ENCODE data around the gene UQCC5.
A peak's percentile ranks its signal among the peaks of the same experiment; 100 is the strongest.

Gene UQCC5

DNA sequence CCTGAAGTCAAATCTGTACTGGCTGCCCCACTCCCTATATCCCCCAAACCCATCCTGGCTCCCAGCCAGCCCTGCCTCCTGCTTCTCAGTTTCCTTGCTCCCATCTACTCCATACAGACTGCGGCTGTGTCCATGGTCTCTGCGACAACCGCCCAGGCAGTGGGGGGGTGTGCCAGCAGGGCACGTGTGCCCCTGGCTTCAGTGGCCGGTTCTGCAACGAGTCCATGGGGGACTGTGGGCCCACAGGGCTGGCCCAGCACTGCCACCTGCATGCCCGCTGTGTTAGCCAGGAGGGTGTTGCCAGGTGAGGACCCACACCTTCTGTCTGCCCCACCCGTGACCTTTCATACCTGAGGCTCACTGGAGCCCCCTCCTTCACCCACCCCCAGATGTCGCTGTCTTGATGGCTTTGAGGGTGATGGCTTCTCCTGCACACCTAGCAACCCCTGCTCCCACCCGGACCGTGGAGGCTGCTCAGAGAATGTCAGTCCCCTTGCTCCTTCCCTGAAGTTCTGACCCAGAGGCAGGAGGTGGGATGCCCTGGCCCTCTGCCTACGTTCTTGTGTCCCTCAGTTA lies 26.6 kb upstream of the UQCC5 start:
- DNase-seq (ENCODE audit: extremely low read depth, insufficient read length), result no peak
- TF ChIP-seq, protein P1, sequence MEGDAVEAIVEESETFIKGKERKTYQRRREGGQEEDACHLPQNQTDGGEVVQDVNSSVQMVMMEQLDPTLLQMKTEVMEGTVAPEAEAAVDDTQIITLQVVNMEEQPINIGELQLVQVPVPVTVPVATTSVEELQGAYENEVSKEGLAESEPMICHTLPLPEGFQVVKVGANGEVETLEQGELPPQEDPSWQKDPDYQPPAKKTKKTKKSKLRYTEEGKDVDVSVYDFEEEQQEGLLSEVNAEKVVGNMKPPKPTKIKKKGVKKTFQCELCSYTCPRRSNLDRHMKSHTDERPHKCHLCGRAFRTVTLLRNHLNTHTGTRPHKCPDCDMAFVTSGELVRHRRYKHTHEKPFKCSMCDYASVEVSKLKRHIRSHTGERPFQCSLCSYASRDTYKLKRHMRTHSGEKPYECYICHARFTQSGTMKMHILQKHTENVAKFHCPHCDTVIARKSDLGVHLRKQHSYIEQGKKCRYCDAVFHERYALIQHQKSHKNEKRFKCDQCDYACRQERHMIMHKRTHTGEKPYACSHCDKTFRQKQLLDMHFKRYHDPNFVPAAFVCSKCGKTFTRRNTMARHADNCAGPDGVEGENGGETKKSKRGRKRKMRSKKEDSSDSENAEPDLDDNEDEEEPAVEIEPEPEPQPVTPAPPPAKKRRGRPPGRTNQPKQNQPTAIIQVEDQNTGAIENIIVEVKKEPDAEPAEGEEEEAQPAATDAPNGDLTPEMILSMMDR (IDR thresholded peaks at IDR 0.05; ENCODE audit: insufficient read depth, low read length, poor library complexity, severe bottlenecking), result peak; percentile 31
- H3K27me3 ChIP-seq (replicated peaks; ENCODE audit: control insufficient read depth, insufficient read depth, low read length), result no peaks in the 10 kb centered on the region; the same call in 1 of the 2 replicates
- H3K4me3 ChIP-seq (replicated peaks; ENCODE audit: low read depth, low read length), result no peak overlapping the region
- no peaks in the 10 kb centered on the region for H3K36me3 ChIP-seq (ENCODE audit: control insufficient read depth, insufficient read depth, low read length)

DNA sequence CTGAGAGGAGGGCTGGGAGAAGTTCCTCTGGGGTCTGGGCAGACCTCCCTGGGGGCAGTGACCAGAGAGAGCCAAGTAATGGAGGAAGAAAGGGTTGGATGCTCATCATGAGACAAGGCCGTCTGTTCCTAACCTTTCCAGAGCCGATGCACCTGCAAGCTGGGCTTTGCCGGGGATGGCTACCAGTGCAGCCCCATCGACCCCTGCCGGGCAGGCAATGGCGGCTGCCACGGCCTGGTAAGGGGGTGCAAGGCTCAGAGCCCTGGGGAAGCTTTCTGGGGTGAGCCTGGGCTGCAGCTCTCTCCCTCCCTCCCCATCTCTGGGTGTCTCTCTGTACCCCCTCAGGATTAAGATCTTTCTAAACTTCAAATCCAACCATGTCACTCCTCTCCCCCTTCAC lies 24.9 kb upstream of the UQCC5 start:
- TF ChIP-seq, protein P1 (IDR thresholded peaks at IDR 0.05; ENCODE audit: insufficient read depth, low read length, poor library complexity, severe bottlenecking), result no peak
- H3K4me3 ChIP-seq (replicated peaks; ENCODE audit: low read depth, low read length), result no peak overlapping the region
- H3K36me3 ChIP-seq (ENCODE audit: control insufficient read depth, insufficient read depth, low read length), result no peaks in the 10 kb centered on the region
- H3K27me3 ChIP-seq (replicated peaks; ENCODE audit: control insufficient read depth, insufficient read depth, low read length), result no peaks in the 10 kb centered on the region; the same call in 1 of the 2 replicates
- no peak for DNase-seq (ENCODE audit: extremely low read depth, insufficient read length)

DNA sequence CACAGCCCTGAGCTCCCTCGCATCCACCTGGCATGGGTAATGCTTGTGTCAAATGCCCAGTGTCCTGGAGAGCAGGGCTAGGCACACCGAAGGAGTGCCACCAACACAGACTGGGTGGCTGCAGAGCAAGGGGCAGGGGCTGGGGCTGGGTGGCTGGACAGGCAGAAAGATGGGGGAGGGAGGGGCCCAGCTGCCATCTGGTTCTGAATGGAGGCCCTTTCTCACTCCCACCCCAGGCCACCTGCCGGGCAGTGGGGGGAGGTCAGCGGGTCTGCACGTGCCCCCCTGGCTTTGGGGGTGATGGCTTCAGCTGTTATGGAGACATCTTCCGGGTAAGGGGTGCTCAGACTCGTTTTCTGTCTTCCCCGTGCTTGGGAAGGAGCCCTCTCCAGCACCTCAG lies 24.3 kb upstream of the UQCC5 start:
- Histone ChIP-seq H3K4me3 (replicated peaks; ENCODE audit: low read depth, low read length) (no peak overlapping the region), H3K27me3 (replicated peaks; ENCODE audit: control insufficient read depth, insufficient read depth, low read length) (no peaks in the 10 kb centered on the region; the same call in 1 of the 2 replicates), H3K36me3 (ENCODE audit: control insufficient read depth, insufficient read depth, low read length) (no peaks in the 10 kb centered on the region)
- TF ChIP-seq, protein P1 (IDR thresholded peaks at IDR 0.05; ENCODE audit: insufficient read depth, low read length, poor library complexity, severe bottlenecking), result no peak
- no peak for DNase-seq (ENCODE audit: extremely low read depth, insufficient read length)

DNA sequence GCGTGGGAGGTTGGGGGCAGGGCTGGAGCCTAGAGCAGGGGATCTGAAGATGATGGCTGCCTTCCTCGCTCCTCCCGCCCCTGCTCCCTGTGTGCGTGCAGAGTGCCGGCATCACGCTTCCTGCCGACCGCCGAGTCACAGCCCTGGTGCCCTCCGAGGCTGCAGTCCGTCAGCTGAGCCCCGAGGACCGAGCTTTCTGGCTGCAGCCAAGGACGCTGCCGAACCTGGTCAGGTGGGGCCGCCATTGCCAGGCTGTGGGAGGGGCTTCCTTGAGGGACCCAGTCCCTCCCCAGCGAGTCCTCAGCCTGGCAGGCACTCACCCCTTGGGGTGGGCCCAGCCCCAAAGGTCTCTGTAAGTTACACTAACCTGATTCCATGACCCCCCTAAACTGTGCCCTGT lies 23.7 kb upstream of the UQCC5 start:
- TF ChIP-seq, protein P1 (IDR thresholded peaks at IDR 0.05; ENCODE audit: insufficient read depth, low read length, poor library complexity, severe bottlenecking), result no peak
- no peak overlapping the region for H3K4me3 ChIP-seq (replicated peaks; ENCODE audit: low read depth, low read length)
- H3K36me3 ChIP-seq (ENCODE audit: control insufficient read depth, insufficient read depth, low read length), result no peaks in the 10 kb centered on the region
- no peaks in the 10 kb centered on the region; the same call in 1 of the 2 replicates for H3K27me3 ChIP-seq (replicated peaks; ENCODE audit: control insufficient read depth, insufficient read depth, low read length)
- DNase-seq (ENCODE audit: extremely low read depth, insufficient read length), result no peak

DNA sequence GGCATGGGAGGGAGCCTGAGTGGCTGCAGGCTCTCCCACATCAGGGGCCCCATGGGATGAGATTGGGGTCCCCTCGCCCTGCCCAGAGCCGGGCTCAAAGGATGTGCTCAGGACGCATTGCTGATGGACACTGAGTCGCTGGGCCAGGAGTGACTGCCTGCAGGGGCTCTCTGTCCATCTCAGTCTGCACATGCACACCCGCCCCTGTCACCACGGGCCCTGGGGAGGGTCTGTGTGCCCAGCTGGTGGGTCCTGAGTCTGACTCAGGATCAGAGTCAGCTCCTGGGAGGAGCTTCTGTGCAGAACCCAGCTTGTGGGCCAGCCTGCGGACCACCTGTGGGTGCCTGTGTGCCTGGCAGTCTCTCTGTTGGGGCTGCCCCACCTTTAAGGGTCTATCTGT lies 23.1 kb upstream of the UQCC5 start:
- Histone ChIP-seq H3K27me3 (replicated peaks; ENCODE audit: control insufficient read depth, insufficient read depth, low read length) (no peaks in the 10 kb centered on the region; the same call in 1 of the 2 replicates), H3K36me3 (ENCODE audit: control insufficient read depth, insufficient read depth, low read length) (no peaks in the 10 kb centered on the region), H3K4me3 (replicated peaks; ENCODE audit: low read depth, low read length) (no peak overlapping the region)
- TF ChIP-seq, protein P1 (IDR thresholded peaks at IDR 0.05; ENCODE audit: insufficient read depth, low read length, poor library complexity, severe bottlenecking), result no peak
- no peak for DNase-seq (ENCODE audit: extremely low read depth, insufficient read length)

DNA sequence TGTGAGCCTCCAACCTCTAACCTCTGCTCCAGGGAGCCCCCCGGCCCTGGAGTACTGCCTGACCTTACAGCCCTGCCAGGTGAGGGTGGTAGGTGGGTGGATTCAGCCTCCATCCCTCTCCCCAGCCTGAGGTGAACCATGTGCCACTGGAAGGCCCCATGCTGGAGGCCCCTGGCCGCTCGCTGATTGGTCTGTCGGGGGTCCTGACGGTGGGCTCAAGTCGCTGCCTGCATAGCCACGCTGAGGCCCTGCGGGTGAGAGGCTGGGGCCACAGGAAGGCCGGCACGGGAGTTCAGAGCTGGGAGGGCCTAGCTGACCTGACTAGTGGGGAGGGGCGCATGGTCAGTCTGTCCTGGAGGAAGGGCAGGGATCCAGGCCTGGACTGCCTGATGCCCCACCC lies 21.8 kb upstream of the UQCC5 start:
- Histone ChIP-seq H3K27me3 (replicated peaks; ENCODE audit: control insufficient read depth, insufficient read depth, low read length) (no peaks in the 10 kb centered on the region; the same call in 1 of the 2 replicates), H3K4me3 (replicated peaks; ENCODE audit: low read depth, low read length) (no peak overlapping the region)
- TF ChIP-seq, protein P1 (IDR thresholded peaks at IDR 0.05; ENCODE audit: insufficient read depth, low read length, poor library complexity, severe bottlenecking), result no peak

More for the DNA sequence above, 21.8 kb upstream of the UQCC5 start:
- no peaks in the 10 kb centered on the region for H3K36me3 ChIP-seq (ENCODE audit: control insufficient read depth, insufficient read depth, low read length)
- no peak for DNase-seq (ENCODE audit: extremely low read depth, insufficient read length)
